Thyroid gland (tissue), 4 donors: ENCODE data around the gene WWC1.

Experiments
- CTCF ChIP-seq, 6 experiments: fragments of 200-600 bp in 3 of 6; fragments of 450-650 bp in 3 of 6; sonication (generic) in 3 of 6; IDR thresholded peaks; one replicate each; pipeline ENCODE4 v1.5.1; 2016 to 2019; ENCODE audit warnings: antibody characterized with exemption in 6 of 6, mild to moderate bottlenecking in 2 of 6, inconsistent platforms in 1 of 6, moderate library complexity in 1 of 6
- POLR2A ChIP-seq, 2 donors: fragments of 450-650 bp; IDR thresholded peaks; one replicate each; pipeline ENCODE4 v1.6.1; 2017; ENCODE audit warnings: antibody characterized with exemption in 2 of 2, mild to moderate bottlenecking in 2 of 2, moderate library complexity in 1 of 2

GRCh38 chr5:168308976-168309598 is 17.6 kb downstream of the WWC1 start:
- TF ChIP-seq CTCF (IDR thresholded peaks at IDR 0.05): no peak
- no peak for TF ChIP-seq POLR2A (IDR thresholded peaks at IDR 0.05)
